ELF-1 (cell line): Measurements from ENCODE around the gene IFIT2.
A peak's percentile ranks its signal among the peaks of the same experiment; 100 is the strongest.
"Not testable (repeated sequence)": the region's sequence is repeated elsewhere in the genome, so short reads cannot be mapped to it uniquely, and the experiment has no call there.

Experiments
- DNase-seq: peaks from one replicate; pipeline ENCODE4 v3.0.0-alpha.2; 2016; ENCODE audit warnings: low read depth, low spot score

Gene IFIT2

DNA sequence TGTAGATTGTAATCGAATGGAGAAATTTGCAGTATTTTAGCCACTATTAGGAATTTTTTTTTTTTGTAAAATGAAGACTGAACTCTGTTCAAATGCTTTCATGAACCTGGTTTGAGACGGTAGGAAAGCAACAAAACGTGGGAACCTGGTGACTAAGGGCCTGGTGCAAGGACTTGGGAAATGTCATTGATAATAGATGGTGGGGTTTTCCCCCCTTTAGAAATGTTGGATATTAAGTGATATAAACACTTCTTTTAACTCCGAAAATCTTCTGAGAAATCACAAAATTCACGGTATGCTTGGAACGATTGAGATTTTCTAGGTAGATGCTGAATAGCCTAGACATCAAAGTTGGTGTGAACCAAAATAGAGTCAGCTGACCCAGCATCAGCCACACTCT, 6.4 kb downstream of the IFIT2 start:
- no peak for DNase-seq

DNA sequence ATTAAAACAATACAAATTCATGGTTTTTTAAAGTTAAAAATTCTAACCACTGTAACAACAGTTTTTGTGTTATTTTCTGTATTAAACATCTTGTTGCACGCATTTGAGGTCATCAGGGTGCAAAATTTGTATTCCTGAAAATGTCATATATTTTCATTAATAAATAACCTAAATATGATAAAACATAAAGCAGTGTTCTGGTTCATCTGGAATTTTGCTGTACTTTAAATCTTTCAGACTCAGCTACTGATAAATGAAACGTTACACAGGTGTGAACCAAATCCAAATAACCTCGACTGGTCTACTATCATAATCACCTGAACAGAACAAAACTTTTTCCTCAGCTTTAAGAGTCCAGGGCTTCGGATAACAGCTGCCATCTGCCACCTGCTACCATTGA, 6.9 kb downstream of the IFIT2 start:
- no peak for DNase-seq

DNA sequence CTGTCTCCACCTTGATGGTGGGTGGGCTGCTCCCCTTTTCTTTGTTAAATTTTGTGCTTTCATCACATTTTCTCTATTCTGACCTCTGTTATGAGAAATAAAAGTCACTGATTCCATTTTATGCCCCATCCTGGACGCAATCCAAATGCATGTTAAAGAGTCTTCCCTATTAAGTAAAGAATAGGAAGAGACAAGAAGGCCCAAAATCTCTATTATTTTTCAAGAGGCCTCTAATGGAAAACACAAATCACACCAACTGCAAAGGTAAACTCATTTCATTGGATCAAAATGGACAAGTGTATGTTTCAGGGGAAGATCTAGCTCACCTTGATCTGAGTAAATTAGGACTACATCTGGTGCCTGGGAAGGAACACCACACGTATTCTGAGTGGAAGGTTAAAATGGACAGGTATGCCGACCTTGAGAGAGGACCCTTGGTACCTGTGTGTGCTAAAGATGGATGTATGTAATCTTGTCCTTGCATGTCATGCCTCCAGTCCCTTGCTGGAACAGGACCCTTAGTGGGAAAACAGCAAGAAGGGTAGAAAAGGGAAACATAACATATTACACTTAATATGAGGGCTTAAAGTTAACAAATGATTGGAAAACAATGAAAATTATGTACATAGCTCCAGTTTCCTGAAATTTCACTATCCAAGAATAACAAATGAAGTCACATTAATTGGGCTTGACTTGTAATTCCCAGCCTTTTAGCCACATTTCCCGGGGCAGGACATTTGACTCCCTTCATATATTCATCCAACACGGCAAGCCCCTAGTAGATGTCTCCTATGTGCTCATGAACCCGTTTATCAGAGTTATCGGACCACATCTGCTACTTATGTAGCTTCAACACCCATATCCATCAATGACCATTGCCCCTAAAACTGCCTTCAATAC, 7.6 kb downstream of the IFIT2 start:
- no peak for DNase-seq

DNA sequence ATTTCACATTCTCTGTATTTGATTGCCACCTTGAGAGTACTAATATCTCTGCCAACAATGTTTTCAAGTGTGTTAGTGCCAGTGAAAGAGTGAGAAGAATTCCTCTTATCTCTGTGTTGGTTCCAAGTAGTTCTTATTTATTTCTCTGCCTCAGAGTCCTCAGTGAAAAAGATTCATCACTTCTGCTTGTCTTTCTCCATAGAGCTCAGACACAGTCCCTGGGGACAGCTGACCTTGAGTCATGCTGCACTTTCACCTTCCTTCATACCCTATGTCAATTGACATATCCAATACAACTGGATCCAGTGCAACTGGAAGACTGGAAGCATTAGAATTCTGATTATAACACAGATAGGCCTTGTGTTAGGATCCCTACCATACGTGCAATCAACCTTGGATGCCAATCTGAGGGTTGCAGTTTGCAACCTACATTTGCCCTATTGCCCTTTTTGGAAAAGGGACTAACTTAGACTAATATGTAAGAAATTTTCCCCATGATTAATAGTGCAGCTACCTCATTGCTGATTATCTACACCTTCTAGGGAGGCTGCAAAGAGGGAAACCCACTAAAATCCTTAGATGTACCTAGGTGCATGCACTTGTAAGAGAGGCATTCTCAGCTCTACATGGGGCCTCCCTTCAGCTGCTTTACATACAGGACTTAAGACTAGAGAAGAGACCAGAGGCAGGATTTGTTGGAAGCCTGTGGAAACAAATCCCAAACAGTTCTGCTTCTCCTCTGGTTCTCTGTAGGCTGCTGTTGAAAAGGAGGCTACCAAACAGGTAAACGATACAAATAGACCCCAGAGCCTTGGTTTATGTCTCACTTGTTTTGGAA, 8.4 kb downstream of the IFIT2 start:
- no peak for DNase-seq

DNA sequence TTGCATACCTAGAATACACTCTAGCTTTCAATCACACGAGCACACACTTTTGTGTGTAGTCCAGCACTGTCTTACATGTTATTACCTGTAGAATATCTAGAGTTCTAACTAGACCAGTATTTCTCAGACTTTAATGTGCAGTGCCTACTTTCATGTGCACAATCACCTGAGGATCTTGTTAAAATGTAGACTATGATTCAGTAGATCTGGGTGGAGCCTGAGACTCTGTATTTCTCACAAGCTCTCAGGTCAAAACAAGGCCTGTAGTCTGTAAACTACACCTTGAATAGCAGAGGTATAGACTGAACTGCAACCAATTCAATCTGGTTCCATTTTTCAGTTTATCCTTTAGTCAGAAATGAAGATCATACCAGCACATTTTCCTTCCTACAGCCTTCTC, 11.1 kb downstream of the IFIT2 start:
- no peak for DNase-seq

DNA sequence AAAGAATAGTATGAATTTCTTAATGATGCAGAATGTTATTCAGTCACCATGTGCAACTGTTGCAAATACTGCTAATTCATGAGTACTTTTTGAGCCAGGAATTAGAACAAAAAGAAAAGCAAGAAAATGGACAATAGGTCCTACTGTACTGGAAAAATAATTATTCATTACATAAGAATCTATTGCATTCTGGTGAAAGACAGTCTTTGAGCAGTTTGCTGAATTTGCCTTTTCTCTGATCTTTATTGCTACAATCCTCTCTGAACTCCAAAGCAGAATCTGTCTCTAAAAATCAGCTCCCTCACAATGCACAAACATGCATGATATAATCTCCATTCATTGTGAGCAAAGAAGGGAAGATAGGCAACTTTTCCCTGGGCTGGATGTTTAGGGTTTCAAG, 12.8 kb downstream of the IFIT2 start:
- no peak for DNase-seq

DNA sequence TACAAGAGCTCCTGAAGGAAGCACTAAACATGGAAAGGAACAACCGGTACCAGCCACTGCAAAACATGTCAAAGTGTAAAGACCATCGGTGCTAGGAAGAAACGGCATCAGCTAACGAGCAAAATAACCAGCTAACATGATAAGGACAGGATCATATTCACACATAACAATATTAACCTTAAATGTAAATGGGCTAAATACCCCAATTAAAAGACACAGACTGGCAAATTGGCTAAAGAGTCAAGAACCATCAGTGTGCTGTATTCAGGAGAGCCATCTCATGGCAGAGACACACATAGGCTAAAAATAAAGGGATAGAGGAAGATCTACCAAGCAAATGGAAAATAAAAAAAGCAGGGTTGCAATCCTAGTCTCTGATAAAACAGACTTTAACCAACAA, 16.2 kb downstream of the IFIT2 start:
- not testable (repeated sequence) for DNase-seq

DNA sequence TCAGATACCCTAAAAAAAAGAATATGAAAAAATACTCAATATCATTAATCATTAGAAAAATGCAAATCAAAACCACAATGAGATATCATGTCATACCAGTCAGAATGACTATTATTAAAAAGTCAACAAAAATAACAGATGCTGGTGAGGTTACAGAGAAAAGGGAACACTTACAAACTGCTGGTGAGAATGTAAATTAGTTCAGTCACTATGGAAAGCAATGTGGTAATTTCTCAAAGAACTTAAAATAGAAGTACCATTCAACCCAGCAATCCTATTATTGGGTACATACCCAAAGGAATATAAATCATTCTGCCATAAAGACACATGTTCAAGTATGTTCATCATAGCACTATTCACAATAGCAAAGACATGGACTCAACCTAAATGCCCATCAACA, 23.2 kb downstream of the IFIT2 start:
- not testable (repeated sequence) for DNase-seq

DNA sequence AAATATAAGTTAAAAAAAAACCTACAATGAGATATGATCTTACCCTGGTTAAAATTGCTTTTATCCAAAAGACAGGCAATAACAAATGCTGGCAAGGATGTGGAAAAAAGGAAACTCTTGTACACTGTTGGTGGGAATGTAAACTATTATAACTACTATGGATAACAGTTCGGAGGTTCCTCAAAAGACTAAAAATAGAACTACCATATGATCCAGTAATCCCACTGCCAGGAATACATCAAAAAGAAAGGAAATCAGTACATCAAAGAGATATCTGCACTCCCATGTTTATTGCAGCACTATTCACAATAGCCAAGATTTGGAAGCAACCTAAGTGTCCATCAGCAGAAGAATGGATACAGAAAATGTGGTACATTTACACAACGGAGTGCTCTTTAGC, 24.0 kb downstream of the IFIT2 start:
- not testable (repeated sequence) for DNase-seq

DNA sequence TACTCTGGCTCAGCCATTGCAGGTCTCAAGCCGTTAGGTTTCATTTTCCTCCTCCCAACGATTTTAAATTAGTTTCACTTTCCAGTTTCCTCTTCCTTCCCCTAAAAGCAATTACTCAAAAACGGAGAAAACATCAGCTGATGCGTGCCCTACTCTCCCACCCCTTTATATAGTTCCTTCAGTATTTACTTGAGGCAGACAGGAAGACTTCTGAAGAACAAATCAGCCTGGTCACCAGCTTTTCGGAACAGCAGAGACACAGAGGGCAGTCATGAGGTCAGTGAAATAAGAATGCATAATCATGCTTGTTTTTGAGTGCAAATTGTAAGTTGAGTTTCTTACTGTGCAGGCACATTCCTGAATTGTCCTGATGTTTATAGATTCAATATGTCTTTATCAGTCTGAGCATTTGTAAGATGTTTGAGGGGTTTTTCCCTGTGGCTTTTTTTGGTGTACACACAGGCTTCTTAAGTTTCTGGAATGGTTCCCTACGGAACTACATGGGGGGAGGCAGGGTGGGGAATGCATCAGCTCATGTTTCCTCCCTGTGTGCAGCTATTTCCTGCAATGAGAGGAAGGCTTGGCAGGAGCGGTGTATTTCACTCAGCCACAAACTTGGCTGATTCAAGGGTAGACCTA, 26.1 kb downstream of the IFIT2 start, which contains the start of gene IFIT3:
Gene IFIT3 (plus strand): TSS at position 195 of the 639 bp plus-strand sequence. CDS start 77 bp downstream, at position 272.
- peak; percentile 56 for DNase-seq

DNA sequence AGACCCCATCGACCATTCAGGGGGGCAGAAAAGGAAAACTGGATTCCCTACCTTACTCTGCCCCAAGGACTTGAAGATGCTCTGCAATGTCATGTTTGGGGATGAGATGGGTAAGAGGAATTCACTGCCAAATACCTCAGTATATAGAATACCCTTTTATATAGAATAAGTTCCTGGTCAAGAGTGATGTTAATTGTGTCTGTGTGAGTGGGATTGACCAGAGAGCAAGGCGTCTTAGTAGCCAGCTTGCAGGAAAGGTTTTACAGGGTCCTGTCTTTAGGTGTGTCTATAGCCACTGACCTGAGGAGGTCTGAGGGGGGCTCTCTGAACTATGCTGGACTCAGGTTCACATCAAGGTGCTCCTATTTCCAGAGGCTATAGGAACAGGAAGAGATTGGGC, 27.3 kb downstream of the IFIT2 start:
- no peak for DNase-seq

DNA sequence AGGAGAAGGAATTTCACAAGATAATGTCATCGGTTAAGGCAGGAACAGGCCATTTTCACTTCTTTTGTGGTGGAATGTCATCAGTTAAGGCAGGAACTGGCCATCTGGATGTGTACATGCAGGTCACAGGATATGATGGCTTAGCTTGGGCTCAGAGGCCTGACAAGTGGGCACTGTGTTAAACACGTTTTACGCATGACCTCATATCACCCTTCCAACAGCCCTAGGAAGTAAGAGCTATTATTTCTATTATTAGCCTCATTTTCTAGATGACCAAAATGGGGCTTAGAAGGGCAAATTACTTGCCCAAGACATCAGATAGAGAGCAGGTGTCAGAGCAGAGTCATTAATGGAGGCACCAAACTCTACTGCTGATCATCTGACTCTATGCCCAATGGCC, 28.2 kb downstream of the IFIT2 start:
- DNase-seq: not testable (repeated sequence)

DNA sequence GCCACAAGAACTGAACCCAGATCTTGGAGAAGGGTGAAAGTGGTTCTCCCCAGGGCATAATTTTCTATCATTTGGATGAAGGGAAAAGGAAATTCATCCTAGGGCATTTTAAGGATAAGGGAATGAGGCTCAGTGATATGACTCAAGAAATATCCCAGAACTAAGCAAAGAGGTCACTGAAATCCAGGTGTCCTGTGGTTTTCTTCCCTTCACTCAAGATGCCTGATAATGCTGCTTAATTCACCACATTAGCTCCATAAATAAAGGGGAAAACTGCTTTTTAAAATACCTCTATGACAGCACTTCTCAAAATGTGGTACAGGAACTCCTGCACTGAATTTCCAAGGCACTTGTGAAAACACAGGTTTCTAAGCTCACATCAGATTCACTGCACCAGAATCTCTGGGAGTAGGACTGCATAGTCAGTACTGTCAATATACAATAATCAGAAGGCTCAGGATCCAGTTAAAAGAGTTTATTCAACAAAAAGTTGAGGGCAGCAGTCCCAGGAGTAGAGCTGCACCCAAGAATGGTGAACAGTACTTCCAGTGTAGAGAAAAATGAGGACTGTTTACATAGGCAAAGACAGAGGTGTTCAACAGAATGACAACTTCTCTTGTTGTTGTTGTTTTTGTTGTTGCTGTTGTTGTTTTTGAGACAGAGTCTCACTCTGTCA, 28.8 kb downstream of the IFIT2 start:
- no peak for DNase-seq

DNA sequence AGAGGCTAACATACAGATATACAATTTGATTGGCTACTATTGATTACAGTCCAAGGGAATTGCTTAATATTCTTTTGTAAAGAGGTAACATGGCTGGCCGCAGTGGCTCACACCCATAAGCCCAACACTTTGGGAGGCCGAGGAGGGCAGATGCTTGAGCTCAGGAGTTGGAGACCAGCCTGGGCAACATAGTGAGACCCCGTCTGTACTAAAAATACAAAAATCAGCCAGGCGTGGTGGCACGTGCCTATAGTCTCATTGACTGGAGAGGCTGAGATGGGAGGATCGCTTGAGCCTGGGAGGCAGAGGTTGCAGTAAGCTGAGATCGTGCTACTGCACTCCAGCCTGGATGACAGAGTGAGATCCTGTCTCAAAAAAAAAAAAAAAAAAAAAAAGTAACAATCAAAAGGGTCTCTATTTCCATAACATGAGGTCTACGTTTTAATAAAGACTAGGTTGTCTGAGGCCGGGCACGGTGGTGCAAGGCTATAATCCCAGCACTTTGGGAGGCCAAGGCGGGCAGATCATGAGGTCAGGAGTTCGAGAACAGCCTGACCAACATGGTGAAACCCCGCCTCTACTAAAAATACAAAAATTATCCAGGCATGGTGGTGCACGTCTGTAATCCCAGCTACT, 29.8 kb downstream of the IFIT2 start:
- DNase-seq: not testable (repeated sequence)

DNA sequence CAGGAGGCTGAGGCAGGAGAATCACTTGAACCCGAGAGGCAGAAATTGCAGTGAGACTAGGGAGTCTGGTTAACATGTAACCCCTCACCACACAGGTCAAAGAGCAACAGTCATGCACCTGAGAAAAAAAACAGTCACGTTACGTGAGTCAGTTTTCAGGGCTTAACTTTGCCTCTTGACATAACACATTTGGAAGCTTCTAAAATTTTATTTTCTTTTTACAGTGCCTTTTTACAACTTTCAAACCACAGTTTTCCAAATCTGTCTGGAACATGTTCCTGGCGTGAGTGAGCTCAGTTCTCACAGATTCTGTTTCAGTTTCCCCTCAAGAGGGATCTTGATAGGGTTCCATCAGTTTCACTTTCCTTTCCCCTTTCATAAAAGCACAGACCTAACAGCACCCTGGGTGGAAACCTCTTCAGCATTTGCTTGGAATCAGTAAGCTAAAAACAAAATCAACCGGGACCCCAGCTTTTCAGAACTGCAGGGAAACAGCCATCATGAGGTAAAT, 30.3 kb downstream of the IFIT2 start:
- no peak for DNase-seq

DNA sequence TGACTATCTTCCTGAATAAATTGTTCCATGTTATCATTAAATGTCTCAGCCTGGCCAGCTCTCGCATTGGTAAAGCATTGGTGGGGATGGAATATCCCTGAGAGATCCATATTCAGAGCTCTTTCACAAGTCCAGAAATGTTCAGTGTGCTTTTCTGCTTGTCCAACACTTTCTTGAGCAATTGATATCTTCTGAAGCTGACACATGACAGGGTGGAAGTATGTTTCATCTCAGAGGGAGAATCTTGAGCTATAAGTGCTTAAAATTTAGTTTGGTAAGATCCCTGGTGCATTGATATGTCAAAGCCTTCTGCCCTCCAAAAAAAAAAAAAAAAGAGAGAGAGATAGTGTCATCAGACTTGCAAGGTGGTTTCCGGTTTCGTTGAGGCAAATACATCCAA, 33.4 kb downstream of the IFIT2 start:
- DNase-seq: no peak

DNA sequence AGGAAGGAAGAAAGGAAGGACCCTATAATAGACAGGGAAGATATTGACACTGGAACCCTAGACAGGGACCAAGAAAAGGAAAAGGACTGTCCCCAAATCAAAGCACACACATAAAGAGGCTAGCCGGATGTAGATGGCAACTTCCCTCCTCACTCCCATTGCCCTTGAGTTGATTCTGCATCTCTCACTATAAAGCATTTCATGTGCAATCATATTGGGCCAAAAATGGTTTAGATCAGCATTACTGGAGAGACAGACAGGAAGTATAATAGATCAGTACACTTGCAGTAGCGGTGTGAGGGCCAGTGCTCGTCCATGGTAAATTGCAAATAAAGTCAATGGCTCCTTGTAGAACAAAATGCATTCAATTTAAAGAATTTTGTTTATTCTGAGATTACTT, 34.4 kb downstream of the IFIT2 start:
- no peak for DNase-seq

DNA sequence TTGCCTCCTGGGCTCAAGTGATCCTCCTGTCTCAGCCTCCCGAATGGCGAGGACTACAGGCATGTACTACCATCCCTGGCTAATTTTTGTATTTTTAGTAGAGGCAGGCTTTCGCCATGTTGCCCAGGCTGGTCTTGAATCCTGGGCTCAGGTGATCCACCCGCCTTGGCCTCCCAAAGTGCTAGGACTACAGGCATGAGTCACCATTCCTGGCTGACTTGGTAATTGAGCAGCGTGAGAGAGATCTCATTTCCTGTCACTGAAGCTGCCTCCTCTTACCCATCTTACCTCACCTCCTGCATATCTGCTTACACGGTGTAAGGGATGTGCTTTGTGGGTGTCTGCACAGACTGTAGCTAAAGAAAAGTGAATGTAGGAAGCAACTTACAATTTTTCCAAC, 35.6 kb downstream of the IFIT2 start:
- DNase-seq: peak; percentile 17

DNA sequence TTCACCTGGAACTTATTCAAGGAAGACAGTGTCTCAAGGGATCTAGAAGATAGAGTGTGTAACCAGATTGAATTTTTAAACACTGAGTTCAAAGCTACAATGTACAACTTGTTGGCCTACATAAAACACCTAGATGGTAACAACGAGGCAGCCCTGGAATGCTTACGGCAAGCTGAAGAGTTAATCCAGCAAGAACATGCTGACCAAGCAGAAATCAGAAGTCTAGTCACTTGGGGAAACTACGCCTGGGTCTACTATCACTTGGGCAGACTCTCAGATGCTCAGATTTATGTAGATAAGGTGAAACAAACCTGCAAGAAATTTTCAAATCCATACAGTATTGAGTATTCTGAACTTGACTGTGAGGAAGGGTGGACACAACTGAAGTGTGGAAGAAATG, 36.9 kb downstream of the IFIT2 start:
- DNase-seq: no peak

DNA sequence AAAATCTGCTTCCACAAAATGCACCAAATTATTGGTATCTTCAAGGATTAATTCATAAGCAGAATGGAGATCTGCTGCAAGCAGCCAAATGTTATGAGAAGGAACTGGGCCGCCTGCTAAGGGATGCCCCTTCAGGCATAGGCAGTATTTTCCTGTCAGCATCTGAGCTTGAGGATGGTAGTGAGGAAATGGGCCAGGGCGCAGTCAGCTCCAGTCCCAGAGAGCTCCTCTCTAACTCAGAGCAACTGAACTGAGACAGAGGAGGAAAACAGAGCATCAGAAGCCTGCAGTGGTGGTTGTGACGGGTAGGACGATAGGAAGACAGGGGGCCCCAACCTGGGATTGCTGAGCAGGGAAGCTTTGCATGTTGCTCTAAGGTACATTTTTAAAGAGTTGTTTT, 38.0 kb downstream of the IFIT2 start:
- DNase-seq: no peak

DNA sequence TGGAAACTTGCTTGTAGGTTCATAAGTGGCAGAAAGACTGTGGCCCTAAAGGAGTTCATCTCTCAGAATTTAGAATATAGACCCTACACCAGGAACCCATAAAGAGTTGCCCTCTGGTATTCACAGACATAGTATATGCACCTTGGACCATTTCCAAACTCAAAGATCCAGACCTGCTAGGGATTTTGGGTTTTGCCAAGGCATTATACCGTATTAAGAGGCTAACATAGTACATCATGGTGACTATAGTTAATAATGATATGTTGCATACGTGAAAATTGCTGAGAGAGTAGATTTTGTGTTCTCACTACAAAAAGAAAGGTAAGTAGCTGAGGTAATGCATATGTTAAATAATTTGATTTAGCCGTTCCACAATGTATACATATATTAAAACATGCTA, 39.8 kb downstream of the IFIT2 start:
- DNase-seq: no peak
